ENCODE results near the gene SLC35G2.

DNA sequence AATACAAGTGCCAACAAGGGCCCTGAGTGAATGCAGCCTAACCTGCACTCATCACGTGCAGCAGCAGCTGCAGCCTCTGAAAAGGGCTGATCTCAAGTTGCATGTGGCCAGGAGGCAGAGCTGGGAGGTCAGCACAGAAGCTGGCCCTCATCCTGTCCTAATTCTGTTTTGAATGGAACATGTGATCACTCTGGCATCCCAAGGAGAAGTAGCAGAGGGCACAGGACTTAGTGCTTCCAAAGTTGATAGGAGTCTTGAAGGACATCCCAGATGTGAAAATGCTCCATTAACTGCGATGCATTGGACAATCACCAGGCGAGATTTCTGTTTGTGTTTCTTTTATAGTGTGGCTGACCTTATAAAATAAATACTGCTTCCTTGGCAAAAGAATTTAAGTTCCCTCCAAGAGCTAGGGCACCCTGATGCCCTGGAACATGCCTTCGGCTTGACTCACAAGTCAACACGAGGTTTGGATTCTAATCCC lies 35.2 kb upstream of the SLC35G2 start:
- TF ChIP-seq POLR2A (IDR thresholded peaks at IDR 0.05; ENCODE audit: extremely low read depth, insufficient read length), result no peak
- TF ChIP-seq, protein P1, sequence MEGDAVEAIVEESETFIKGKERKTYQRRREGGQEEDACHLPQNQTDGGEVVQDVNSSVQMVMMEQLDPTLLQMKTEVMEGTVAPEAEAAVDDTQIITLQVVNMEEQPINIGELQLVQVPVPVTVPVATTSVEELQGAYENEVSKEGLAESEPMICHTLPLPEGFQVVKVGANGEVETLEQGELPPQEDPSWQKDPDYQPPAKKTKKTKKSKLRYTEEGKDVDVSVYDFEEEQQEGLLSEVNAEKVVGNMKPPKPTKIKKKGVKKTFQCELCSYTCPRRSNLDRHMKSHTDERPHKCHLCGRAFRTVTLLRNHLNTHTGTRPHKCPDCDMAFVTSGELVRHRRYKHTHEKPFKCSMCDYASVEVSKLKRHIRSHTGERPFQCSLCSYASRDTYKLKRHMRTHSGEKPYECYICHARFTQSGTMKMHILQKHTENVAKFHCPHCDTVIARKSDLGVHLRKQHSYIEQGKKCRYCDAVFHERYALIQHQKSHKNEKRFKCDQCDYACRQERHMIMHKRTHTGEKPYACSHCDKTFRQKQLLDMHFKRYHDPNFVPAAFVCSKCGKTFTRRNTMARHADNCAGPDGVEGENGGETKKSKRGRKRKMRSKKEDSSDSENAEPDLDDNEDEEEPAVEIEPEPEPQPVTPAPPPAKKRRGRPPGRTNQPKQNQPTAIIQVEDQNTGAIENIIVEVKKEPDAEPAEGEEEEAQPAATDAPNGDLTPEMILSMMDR (IDR thresholded peaks at IDR 0.05; ENCODE audit: low read depth, low read length), result no peak
- TF ChIP-seq MYC (IDR thresholded peaks at IDR 0.05; ENCODE audit: low read depth, low read length), result no peak
- TF ChIP-seq, protein P2, sequence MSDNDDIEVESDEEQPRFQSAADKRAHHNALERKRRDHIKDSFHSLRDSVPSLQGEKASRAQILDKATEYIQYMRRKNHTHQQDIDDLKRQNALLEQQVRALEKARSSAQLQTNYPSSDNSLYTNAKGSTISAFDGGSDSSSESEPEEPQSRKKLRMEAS (IDR thresholded peaks at IDR 0.05; ENCODE audit: low read depth, low read length), result no peak
